WTC11 (cell line): Measurements from ENCODE around the gene PRAME. TPM values are rescaled to one million over a fixed set of nuclear protein-coding genes. Genes with fewer than 3 reads are reported as not detected.

Experiments used
- ATAC-seq: fragments of 200-7000 bp; cut with Tn5 transposase; 2 replicates; pipeline ENCODE4 v1.10.0; 2021; ENCODE audit warnings: mild to moderate bottlenecking, moderate library complexity
- CTCF ChIA-PET: fragments of 300-600 bp; sonication (Branson Sonifier 250); formaldehyde crosslinking; loops from one replicate; lab custom pipeline; 2021; ENCODE audit warnings: antibody characterized with exemption; lab: Charles Lee
- POLR2A ChIA-PET: fragments of 350-600 bp; sonication (Branson Sonifier 250); formaldehyde crosslinking; loops from one replicate; lab custom pipeline; 2021; ENCODE audit warnings: antibody characterized with exemption; lab: Charles Lee
- DNase-seq: peaks from one replicate; pipeline ENCODE4 v3.0.0; 2021; ENCODE audit warnings: low spot score
- H3K27ac Mint-ChIP-seq: 2 replicates; pipeline ENCODE4 v1.8.0; 2021; ENCODE audit warnings: mixed read lengths
- H3K27me3 Mint-ChIP-seq: 2 replicates; pipeline ENCODE4 v1.8.0; 2021; ENCODE audit warnings: low read depth, mild to moderate bottlenecking, moderate library complexity, mixed read lengths
- H3K36me3 Mint-ChIP-seq: 2 replicates; pipeline ENCODE4 v1.8.0; 2021; ENCODE audit warnings: mixed read lengths
- H3K4me1 Mint-ChIP-seq: 2 replicates; pipeline ENCODE4 v1.8.0; 2022; ENCODE audit warnings: mixed read lengths
- H3K4me3 Mint-ChIP-seq: 2 replicates; pipeline ENCODE4 v1.8.0; 2021; ENCODE audit warnings: mild to moderate bottlenecking, moderate library complexity, mixed read lengths
- H3K9me3 Mint-ChIP-seq: 2 replicates; pipeline ENCODE4 v1.8.0; 2021; ENCODE audit warnings: mixed read lengths
- AR ChIP-seq: fragments of 250-450 bp; sonication (Bioruptor Pico); IDR thresholded peaks from 2 replicates; pipeline ENCODE4 v1.9.0; 2021; ENCODE audit warnings: mild to moderate bottlenecking
- ATF6 ChIP-seq: sonication (generic); formaldehyde crosslinking; IDR thresholded peaks from 2 replicates; pipeline ENCODE4 v1.8.1; 2023; ENCODE audit warnings: mild to moderate bottlenecking, missing genetic modification reagents
- CREB1 ChIP-seq: sonication (generic); formaldehyde crosslinking; IDR thresholded peaks from 2 replicates; pipeline ENCODE4 v1.8.0; 2023; ENCODE audit warnings: mild to moderate bottlenecking, missing genetic modification reagents
- CREM ChIP-seq: sonication (generic); formaldehyde crosslinking; IDR thresholded peaks from 2 replicates; pipeline ENCODE4 v1.8.1; 2022; ENCODE audit warnings: mild to moderate bottlenecking, missing genetic modification reagents, moderate library complexity
- ERG ChIP-seq: fragments of 250-450 bp; sonication (Bioruptor Pico); IDR thresholded peaks from 2 replicates; pipeline ENCODE4 v1.8.0; 2021; ENCODE audit warnings: mild to moderate bottlenecking
- ESRRA ChIP-seq: sonication (generic); formaldehyde crosslinking; IDR thresholded peaks from 2 replicates; pipeline ENCODE4 v1.8.1; 2022; ENCODE audit warnings: mild to moderate bottlenecking, missing genetic modification reagents, borderline replicate concordance
- ETV6 ChIP-seq: sonication (generic); formaldehyde crosslinking; IDR thresholded peaks from 2 replicates; pipeline ENCODE4 v1.8.1; 2022; ENCODE audit warnings: mild to moderate bottlenecking, missing genetic modification reagents
- FOXK1 ChIP-seq: sonication (generic); formaldehyde crosslinking; IDR thresholded peaks from 2 replicates; pipeline ENCODE4 v1.8.0; 2022; ENCODE audit warnings: mild to moderate bottlenecking, moderate library complexity, missing genetic modification reagents
- GTF2I ChIP-seq: fragments of 250-450 bp; sonication (Bioruptor Pico); conservative IDR thresholded peaks from 2 replicates; pipeline ENCODE4 v1.4.0; 2021; ENCODE audit warnings: mild to moderate bottlenecking
- HMGA2 ChIP-seq: fragments of 250-450 bp; sonication (Bioruptor Pico); IDR thresholded peaks from 2 replicates; pipeline ENCODE4 v1.4.0; 2021; ENCODE audit warnings: mild to moderate bottlenecking, moderate library complexity
- HMGXB4 ChIP-seq: sonication (generic); formaldehyde crosslinking; IDR thresholded peaks from 2 replicates; pipeline ENCODE4 v1.8.1; 2023; ENCODE audit warnings: mild to moderate bottlenecking, moderate library complexity, missing genetic modification reagents
- IRF2 ChIP-seq: sonication (generic); formaldehyde crosslinking; IDR thresholded peaks from 2 replicates; pipeline ENCODE4 v1.8.0; 2022; ENCODE audit warnings: low read depth, missing genetic modification reagents, borderline replicate concordance
- KAT7 ChIP-seq: sonication (generic); formaldehyde crosslinking; IDR thresholded peaks from 2 replicates; pipeline ENCODE4 v1.8.1; 2023; ENCODE audit warnings: missing genetic modification reagents, mild to moderate bottlenecking, borderline replicate concordance
- NFYB ChIP-seq: sonication (generic); formaldehyde crosslinking; conservative IDR thresholded peaks from 2 replicates; pipeline ENCODE4 v1.8.0; 2022; ENCODE audit warnings: low read depth, missing genetic modification reagents
- NR2C2 ChIP-seq: sonication (generic); formaldehyde crosslinking; IDR thresholded peaks from 2 replicates; pipeline ENCODE4 v1.8.0; 2022; ENCODE audit warnings: mild to moderate bottlenecking, missing genetic modification reagents
- PREB ChIP-seq: sonication (generic); formaldehyde crosslinking; IDR thresholded peaks from 2 replicates; pipeline ENCODE4 v1.8.1; 2022; ENCODE audit warnings: mild to moderate bottlenecking, missing genetic modification reagents, moderate library complexity, borderline replicate concordance
- PRRX2 ChIP-seq: fragments of 250-450 bp; sonication (Bioruptor Pico); IDR thresholded peaks from 2 replicates; pipeline ENCODE4 v1.8.0; 2021; ENCODE audit warnings: mild to moderate bottlenecking
- RELA ChIP-seq: sonication (generic); formaldehyde crosslinking; IDR thresholded peaks from 2 replicates; pipeline ENCODE4 v1.8.1; 2022; ENCODE audit warnings: missing genetic modification reagents, mild to moderate bottlenecking, borderline replicate concordance
- RORB ChIP-seq: fragments of 250-450 bp; sonication (Bioruptor Pico); IDR thresholded peaks from 2 replicates; pipeline ENCODE4 v1.9.0; 2021; ENCODE audit warnings: mild to moderate bottlenecking
- ZNF219 ChIP-seq: sonication (generic); formaldehyde crosslinking; IDR thresholded peaks from 2 replicates; pipeline ENCODE4 v1.8.0; 2023; ENCODE audit warnings: missing genetic modification reagents, mild to moderate bottlenecking, borderline replicate concordance
- ZNF281 ChIP-seq: sonication (generic); formaldehyde crosslinking; IDR thresholded peaks from 2 replicates; pipeline ENCODE4 v1.8.0; 2023; ENCODE audit warnings: mild to moderate bottlenecking, missing genetic modification reagents
- ZNF423 ChIP-seq: fragments of 250-450 bp; sonication (Bioruptor Pico); IDR thresholded peaks from 2 replicates; pipeline ENCODE4 v2.1.2; 2022; ENCODE audit warnings: mild to moderate bottlenecking, moderate library complexity
- ZNF512 ChIP-seq: sonication (generic); formaldehyde crosslinking; IDR thresholded peaks from 2 replicates; pipeline ENCODE4 v1.8.1; 2022; ENCODE audit warnings: missing genetic modification reagents, borderline replicate concordance
- ZNF671 ChIP-seq: fragments of 250-450 bp; sonication (Bioruptor Pico); IDR thresholded peaks from 2 replicates; pipeline ENCODE4 v1.8.0; 2021; ENCODE audit warnings: mild to moderate bottlenecking
- total RNA-seq: library from RNA; stranded (reverse); gene quantifications from 3 replicates; pipeline ENCODE4 v1.2.3, GENCODE V29; 2021

PRAME gene
- total RNA-seq, 1 experiment from 2014 or later: 1.5 TPM

- no peak for TF ChIP-seq AR (CRISPR knock-in tag)
- TF ChIP-seq ZNF281: no peak
- no peak for TF ChIP-seq NFYB (CRISPR knock-in tag)
- TF ChIP-seq HMGXB4 (CRISPR knock-in tag): no peak
- TF ChIP-seq PRRX2: no peak
- no peak for TF ChIP-seq KAT7 (CRISPR knock-in tag)
- no peak for TF ChIP-seq GTF2I (CRISPR knock-in tag)
- no peak for TF ChIP-seq ZNF671
- no peak for TF ChIP-seq CREM (CRISPR knock-in tag)
- no peak for TF ChIP-seq ATF6 (CRISPR knock-in tag)
- TF ChIP-seq HMGA2 (CRISPR knock-in tag): no peak
- TF ChIP-seq, all 79 proteins: peak for 0
Observed at GRCh38 chr22:22605074-22605404, 46.0 kb upstream of the PRAME start (continued).

GRCh38 chr22:22604326-22605073 lies 45.4 kb upstream of the PRAME start:
- H3K4me1 Mint-ChIP-seq: peaks cover 13% of the 10 kb centered on the region
- ATAC-seq (peak; percentile 24), DNase-seq (no peak)
- H3K27ac Mint-ChIP-seq: no peak overlapping the region
- POLR2A ChIA-PET: no interaction called here
- CTCF ChIA-PET: interaction anchor here (0.8 to 3.3 kb wide), 7 partner anchors 12 to 149 kb away, joined by 3 to 15 read pairs (median 3); no protein-coding TSS in a partner anchor
- peaks cover 94% of the 10 kb centered on the region for H3K27me3 Mint-ChIP-seq
- H3K9me3 Mint-ChIP-seq: peaks cover 15% of the 10 kb centered on the region; the same call in 1 of the 2 replicates
- H3K4me3 Mint-ChIP-seq: no peak overlapping the region
- H3K36me3 Mint-ChIP-seq: no peaks in the 10 kb centered on the region
- TF ChIP-seq CREB1 (CRISPR knock-in tag): no peak
- no peak for TF ChIP-seq IRF2 (CRISPR knock-in tag)
- no peak for TF ChIP-seq RELA (CRISPR knock-in tag)
- TF ChIP-seq NR2C2 (CRISPR knock-in tag): no peak
- no peak for TF ChIP-seq ERG (CRISPR knock-in tag)
- no peak for TF ChIP-seq ZNF219
- TF ChIP-seq ZNF512 (CRISPR knock-in tag): no peak
- TF ChIP-seq ESRRA (CRISPR knock-in tag): no peak
- TF ChIP-seq PREB (CRISPR knock-in tag): no peak
- no peak for TF ChIP-seq ZNF423
- TF ChIP-seq RORB (CRISPR knock-in tag): no peak
- TF ChIP-seq ETV6 (CRISPR knock-in tag): no peak
- TF ChIP-seq FOXK1 (CRISPR knock-in tag): no peak
